Activated gamma-delta T cell (primary cell): ENCODE measurements around the gene MXD4.

Source experiments
- DNase-seq: peaks from one replicate; lab custom pipeline; 2025; lab: John Stamatoyannopoulos, UW

MXD4 gene

GRCh38 chr4:2291705-2292645 is 30.1 kb upstream of the MXD4 start:
- DNase-seq, result no peak

DNA sequence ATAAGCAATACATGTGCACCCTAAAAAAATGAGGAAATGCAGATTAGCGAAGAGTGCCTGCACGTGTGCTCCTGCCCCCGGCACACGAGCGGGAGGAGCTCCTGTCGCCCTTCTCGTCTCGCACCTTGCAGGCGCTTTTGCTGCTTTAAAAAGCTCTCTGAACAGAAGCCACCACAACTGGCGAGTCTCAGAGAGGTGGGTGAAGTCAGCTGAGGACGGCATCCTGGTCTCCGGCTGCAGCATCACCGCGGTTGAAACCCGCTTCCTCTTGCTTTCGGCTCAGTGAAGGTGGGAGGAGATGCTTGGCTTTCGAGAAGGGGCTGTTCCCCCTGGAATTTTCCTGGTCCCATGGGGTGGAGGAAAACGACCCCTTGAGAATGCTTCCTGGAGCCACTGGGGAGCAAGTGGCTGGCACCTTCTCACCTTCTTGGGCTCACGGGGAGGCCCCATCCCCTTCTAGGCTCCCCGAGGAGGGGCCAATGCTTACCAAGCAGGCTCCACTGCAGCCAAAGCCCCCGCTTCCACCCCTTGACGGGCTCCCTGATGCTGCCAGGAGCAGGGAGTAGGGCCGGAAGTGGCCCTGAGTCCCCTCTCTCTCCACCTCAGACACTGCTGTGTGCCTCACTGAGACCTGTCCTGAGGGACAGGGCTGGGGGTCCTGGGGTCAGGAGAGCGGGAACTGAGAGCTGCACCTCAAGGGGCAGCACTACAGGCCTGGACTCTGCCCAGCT is 29.2 kb upstream of the MXD4 start:
- DNase-seq, result peak; percentile 57

DNA sequence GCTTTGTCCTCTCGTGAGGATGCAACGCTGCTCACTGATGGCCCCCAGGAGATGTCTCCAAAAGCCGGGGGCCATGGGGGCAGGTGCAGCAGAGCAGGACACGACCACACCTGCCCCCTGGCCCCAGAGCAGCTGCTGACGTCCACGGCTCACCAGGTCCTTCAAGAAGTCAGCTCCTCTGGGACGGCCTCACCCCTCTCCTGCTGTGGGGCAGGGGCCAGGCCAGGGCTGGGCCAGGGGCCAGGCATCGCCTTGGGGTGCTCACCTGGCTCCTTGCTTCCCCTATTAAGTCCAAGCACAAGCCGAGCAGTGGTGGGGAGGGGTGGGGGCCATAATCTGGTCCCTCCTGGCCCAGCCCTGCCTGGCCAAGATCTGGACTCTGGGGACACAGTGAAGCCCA is 28.6 kb upstream of the MXD4 start:
- DNase-seq, result no peak

DNA sequence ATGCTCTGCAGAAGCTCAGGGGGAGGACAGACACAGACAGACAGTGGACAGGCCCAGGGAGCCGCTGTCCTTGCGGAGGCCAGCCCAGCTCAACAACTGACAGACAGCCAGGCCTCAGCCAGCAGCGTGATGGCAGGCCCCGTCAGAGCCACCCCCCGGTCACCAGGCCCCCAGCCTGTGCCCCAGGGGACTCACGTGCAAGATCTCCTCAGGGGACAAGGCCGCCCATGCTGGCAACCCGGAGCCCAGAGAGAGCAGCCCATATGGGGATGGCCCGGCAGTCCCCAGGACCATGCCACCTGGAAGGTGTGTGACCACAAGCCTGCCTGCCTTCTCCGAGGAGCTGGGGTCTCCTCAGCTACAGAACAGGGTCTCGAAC is 28.0 kb upstream of the MXD4 start:
- no peak for DNase-seq

DNA sequence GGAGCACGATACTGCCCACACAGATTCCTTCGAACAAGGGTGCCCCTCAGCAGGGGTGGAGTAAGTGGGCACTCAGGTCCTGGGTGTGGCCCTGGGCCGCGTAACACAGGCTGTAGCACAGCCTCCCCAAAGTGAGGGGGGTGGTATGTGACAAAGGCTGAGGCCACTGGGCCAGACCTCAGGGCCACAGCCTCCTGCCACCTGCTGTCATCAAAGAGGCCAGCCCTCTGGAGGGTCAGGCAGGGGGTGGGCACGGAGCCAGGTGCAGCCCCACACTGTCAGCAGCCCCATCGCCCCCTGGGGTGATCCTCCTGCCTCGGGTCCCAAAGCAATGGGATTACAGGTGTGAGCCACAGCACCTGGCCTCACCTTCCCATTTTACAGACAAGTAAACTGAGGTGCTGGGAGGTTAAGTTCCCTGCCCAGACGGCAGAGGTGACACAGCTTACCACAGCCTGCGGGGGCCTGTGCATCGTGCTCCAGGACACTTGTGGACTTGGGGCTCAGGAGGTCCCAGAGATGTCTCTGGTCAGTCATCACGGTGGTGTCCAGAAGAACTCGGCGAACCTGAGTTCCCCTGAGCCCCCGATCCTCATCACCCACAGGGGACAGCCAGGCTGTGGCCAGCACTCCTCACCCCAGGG is 27.5 kb upstream of the MXD4 start:
- no peak for DNase-seq

DNA sequence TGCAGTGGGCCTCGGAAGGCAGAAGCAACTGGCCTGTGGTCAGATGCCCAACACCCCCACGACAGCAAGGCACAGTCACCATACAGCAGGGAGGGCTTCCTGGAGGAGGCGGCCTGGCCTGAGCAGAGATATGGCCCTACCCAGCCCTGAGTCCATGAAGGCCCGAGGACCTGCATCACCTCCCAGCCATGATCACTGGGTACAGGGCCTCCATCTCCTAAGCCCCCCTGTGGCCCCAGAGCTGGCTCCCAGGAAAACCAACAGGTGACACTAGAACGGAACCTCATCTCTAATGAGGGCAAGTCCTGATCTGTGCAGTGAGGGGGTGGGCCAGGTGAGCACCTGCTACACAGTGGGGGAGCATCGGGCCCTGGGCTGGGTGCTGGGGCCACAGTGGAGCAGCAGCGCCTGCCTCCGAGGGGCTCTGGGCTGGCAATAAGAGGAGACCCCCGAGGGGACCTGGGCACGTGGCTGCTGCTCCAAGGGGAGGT is 26.2 kb upstream of the MXD4 start:
- DNase-seq, result no peak

DNA sequence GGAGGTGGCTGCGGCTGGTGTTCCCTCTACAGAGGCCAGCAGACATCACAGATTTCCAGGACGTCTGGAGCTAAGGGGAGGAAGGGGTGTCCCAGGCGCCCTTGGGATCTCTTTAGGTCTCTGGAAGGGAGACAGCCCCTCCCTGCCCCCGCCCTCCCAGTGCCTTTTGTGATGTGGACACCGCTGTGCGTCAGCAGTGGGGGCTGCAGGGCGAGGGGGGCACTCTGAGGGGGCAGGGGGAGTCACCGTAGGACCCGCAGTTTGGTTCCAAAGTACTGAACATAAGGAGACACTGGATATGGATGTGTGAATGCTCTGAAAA is 25.6 kb upstream of the MXD4 start:
- DNase-seq, result no peak

DNA sequence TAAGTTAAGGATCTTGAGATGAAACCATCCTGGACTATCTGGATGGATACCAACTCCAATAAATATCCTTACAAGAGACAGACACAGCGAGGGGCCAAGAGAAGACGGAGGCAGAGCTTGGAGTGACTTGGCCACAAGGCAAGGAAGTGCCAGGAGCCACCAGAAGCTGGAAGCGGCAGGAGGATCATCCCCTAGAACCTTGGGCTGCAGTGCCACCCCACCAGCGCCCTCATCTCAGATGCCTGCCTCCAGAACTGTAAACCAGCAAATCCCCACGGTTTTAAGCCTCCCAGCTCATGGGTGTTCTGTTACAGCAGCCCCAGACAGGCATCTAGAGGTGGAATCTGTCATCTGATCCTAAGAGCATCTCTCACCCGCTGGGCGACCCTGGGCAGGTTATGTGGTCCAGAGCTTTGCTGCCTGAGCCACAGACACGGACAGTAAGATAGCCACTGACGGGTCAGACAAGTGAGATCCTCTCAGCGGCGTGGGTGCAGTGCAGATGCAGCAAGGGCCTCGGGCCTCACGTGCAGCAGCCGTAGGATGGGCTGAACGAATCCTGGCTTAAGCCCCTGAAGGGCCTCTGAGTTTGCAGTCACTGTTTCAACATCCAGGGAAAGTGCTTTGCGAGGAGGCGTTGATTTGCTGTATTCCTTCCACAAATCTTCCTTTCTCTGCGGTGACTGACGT is 25.1 kb upstream of the MXD4 start:
- DNase-seq, result no peak

GRCh38 chr4:2285613-2286381 is 23.9 kb upstream of the MXD4 start:
- no peak for DNase-seq

GRCh38 chr4:2284934-2285612 is 23.2 kb upstream of the MXD4 start:
- peak; percentile 52 for DNase-seq

DNA sequence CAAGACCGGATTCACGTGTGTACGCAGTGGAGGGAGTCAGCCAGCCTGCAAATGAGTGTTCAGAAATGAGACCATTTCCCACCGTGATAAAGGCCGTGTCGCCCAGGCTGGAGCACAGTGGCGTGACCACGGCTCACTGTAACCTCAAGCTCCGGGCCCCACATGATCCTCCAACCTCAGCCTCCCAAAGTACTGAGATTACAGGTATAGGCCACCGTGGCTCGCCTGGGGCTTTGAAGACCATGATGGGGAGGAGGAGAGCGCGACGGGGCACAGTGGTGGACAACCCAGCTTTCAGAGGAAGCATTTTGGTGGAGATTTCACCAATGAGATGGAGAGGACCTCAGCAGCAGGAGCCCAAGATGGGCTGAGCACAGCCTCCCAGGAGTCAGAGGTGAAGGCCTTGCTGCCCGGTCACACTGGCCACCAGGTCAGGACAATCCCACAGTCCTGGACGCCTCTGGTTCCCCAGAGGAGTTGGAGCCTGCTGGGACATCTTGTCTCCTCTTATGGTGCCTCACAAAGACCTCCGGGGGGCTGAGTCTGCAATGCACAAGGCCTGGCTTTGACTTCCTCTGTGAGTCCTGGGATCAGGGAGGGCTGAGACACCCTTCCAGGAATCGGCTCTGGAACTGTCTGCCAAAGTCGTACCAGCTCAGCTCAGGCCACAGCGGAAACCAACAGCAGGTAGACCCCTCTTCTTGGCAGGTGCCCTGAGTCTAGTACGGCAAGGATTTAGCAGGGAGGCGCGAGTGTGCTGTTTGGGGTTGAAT is 22.4 kb upstream of the MXD4 start:
- no peak for DNase-seq

DNA sequence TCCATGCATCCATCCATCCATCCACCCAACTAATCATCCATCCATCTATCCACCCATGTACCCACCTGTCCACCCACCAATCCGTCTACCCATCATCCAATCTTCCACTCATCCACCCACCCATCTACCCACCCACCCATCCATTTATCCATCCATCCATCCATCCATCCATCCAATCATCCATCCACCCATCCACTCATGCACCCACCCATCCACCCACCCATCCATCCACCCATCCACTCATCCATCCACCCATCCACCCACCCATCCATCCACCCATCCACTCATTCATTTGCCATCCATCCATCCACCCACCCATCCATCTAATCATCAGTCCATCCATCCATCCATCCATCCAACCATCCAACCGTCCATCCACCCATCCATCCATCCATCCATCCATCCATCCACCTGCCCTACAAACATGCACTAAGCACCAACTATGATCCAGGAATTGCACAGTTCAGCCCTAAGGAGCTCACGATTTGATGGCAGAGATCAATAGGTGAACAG is 21.3 kb upstream of the MXD4 start:
- no peak for DNase-seq

DNA sequence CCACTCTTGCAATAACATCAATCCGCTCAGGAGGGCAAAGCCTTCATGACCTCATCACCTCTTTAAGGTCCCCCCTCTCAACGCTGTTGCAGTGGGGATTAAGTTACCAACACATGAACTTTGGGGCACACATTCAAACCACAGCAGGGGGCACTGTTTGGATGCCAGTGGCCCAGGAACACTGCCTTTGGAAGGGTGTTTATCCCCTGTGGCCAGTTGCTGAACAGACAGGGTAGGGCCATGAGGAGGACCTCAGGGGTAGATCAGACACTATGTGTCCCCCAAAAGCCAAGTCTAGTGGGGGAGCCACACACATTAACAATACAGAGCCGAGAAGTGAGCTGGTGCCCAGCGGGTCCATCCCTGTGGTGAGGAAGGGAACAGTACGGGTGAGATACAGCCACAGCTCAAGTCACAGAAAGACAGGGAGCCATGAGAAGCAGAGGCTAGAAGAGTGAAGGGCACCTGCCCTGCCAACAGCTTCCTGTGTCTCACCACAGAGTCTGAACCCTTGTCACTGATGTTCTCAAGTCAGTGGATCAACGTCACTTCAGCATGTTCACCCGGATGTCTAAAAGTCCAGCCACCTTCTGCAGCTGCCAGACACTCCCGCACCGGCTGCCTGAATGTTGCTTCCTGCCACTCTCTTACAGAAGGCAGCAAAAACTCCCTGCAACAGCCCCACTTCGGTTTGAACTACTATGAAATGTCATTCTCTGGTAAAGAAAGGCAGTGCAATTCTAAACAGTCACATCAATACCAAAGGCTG is 19.9 kb upstream of the MXD4 start:
- peak; percentile 66 for DNase-seq

GRCh38 chr4:2280531-2281300 is 18.8 kb upstream of the MXD4 start:
- DNase-seq, result no peak

- DNase-seq, result no peak
These were observed 16.0 kb upstream of the MXD4 start for GRCh38 chr4:2277956-2278355.

DNA sequence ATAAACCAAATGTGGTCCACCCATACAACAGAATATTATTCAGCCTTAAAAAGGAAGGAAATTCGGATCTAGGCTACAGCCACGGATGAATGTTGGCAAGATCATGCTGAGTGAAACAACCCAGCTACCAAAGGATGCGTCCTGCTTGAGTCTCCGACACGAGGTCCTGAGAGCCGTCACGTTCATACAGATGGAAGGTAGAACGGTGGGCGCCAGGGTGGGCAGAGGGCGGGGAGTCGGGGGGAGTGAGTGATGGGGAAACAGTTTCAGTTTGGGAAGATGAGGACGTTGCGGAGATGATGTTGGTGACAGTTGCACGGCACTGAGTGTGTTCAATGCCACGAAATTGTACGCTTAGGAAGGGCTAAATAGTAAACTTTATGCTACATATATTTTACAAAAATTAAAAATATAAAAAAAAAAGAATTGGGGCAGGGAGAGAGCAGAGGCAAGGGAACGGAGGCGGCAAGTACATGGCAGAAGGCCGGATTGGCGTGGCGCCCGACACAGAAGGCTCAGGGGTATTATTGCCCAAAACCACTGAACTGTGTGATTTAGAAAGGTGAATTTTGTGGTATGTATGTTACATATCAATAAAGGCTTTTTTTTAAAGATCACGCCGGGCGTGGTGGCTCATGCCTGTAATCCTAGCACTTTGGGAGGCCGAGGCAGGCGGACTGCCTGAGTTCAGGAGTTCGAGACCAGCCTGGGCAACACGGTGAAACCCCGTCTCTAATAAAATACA is 14.8 kb upstream of the MXD4 start:
- no peak for DNase-seq

- DNase-seq, result no peak
These were observed 13.8 kb upstream of the MXD4 start for GRCh38 chr4:2275546-2276251.
